ENCODE data around the gene MACROD2.

- TF ChIP-seq POLR2AphosphoS5 (IDR thresholded peaks at IDR 0.05; ENCODE audit: low read depth) = no peak
- TF ChIP-seq CTCF (conservative IDR thresholded peaks at IDR 0.05; ENCODE audit: low read depth in 2 of 2) = no peak
- TF ChIP-seq REST (IDR thresholded peaks at IDR 0.05; ENCODE audit: unreplicated experiment) = no peak
- no peak for TF ChIP-seq ETS1 (IDR thresholded peaks at IDR 0.05)
- no peak for TF ChIP-seq EZH2phosphoT487 (IDR thresholded peaks at IDR 0.05; ENCODE audit: unreplicated experiment)
- no peak for TF ChIP-seq EZH2 (IDR thresholded peaks at IDR 0.05; ENCODE audit: low read depth, unreplicated experiment)
Observed at GRCh38 chr20:14634665-14635064, 639.3 kb downstream of the MACROD2 start.

Measured in GM23338 (cell line).